Measurements from ENCODE around the gene ELFN2. TPM values are rescaled to one million over a fixed set of nuclear protein-coding genes. Genes with fewer than 3 reads are reported as not detected.

The ELFN2 gene
- total and polyA plus RNA-seq, 4 experiments from 2014 or later: 0.32 to 0.55 TPM; not detected in 2

DNA sequence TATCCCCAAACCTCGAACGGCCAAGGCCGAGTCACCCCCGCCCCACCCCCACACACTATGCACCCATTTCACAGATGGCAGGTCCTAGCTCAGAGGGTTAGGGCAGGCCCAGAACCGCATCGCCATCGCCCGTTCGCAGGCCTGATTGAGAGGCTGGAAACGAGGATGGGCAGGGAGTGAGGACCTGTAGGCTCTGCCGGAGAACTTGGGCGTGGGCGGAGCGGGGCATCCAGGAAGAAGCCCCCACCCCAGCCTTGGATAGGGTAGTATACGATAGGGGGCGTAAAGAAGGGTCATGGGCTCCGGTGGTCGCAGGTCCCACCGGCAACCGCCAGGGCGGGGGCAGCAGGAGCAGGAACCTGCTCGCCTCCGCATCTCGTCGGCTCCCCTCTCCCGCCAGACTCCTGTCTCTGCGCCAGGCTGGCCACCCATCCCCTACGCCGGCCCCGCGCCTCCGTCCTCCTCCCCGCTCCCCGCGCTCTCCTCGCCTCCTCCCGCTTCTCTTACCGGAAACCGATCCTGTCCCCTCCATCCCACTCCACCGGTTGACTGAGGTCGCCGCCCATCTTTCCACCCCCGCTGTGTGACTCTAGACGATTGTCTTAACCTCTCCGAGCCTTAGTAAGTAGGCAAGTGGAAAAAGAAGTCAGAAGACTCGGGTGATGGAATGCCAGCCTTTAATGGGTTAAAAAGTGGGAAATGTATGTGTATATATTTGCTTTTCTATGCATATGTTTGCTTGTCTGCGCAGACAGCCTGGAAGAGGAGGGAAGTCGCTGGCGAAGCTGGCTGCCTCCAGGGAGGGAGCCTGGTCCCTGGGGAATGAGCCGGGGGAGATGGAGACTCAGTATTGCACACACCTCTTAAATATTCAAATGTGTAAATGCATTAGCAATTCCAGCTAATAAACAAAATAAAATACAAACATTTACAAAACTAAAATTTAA is 92.1 kb downstream of the ELFN2 start:
- POLR2A ChIA-PET (ENCODE audit: partially characterized antibody): no interaction called here
- no peaks in the 10 kb centered on the region for H3K9me3 Mint-ChIP-seq
- no peak for DNase-seq
- H3K4me3 Mint-ChIP-seq: peak overlapping the region in 1 of 8 donors; percentile 41
- Histone ChIP-seq H3K36me3 (ENCODE audit: insufficient read depth, low read length) (no peaks in the 10 kb centered on the region), H3K4me3 (ENCODE audit: low read length in 2 of 2) (no peak overlapping the region), H3K27me3 (ENCODE audit: insufficient read depth, low read length) (peaks cover 18% of the 10 kb centered on the region), H3K27ac (ENCODE audit: low read depth, low read length) (no peak overlapping the region), H3K4me1 (ENCODE audit: insufficient read depth, low read length) (peaks cover 11% of the 10 kb centered on the region), H3K9me3 (ENCODE audit: control insufficient read depth in 1 of 2, low read length in 2 of 2) (no peaks in the 10 kb centered on the region)
- CTCF ChIA-PET (ENCODE audit: partially characterized antibody): interaction anchor here (0.8 to 1.0 kb wide), 2 partner anchors 17 to 19 kb away, joined by 3 to 6 read pairs; no protein-coding TSS in a partner anchor
- H3K27me3 Mint-ChIP-seq: peaks cover 27 to 51% of the 10 kb centered on the region in 2 donors
- no peak overlapping the region for H3K27ac Mint-ChIP-seq
- H3K36me3 Mint-ChIP-seq: no peaks in the 10 kb centered on the region
- intact Hi-C loops (cut with micrococcal nuclease): loop anchor here (10.0 kb wide), 1 partner anchor 50 kb away; no protein-coding TSS in a partner anchor
- H3K4me1 Mint-ChIP-seq: peaks cover 3 to 16% (median 5%) of the 10 kb centered on the region in 4 donors

- H3K27me3 ChIP-seq (ENCODE audit: insufficient read depth, low read length): peaks cover 18% of the 10 kb centered on the region
- Mint-ChIP-seq H3K9me3 (no peaks in the 10 kb centered on the region), H3K4me3 (peak overlapping the region in 4 of 8 donors; percentile 34 to 62 (median 52)), H3K27me3 (peaks cover 28 to 52% of the 10 kb centered on the region in 2 donors), H3K4me1 (peaks cover 3 to 16% (median 5%) of the 10 kb centered on the region in 4 donors), H3K36me3 (no peaks in the 10 kb centered on the region), H3K27ac (no peak overlapping the region)
- POLR2A ChIA-PET (ENCODE audit: partially characterized antibody): interaction anchor here (1.5 kb wide), 1 partner anchor 11 kb away, joined by 3 read pairs; no protein-coding TSS in a partner anchor
- H3K9me3 ChIP-seq (ENCODE audit: control insufficient read depth in 1 of 2, low read length in 2 of 2): no peaks in the 10 kb centered on the region
- DNase-seq: no peak
- no peaks in the 10 kb centered on the region for H3K36me3 ChIP-seq (ENCODE audit: insufficient read depth, low read length)
- intact Hi-C loops (cut with micrococcal nuclease): loop anchor here (10.0 kb wide), 1 partner anchor 50 kb away; no protein-coding TSS in a partner anchor
- CTCF ChIA-PET (ENCODE audit: partially characterized antibody): interaction anchor here (0.8 to 2.5 kb wide), 6 partner anchors 16 to 233 kb away, joined by 3 to 7 read pairs (median 5); no protein-coding TSS in a partner anchor
- H3K4me3 ChIP-seq (ENCODE audit: low read length in 2 of 2): no peak overlapping the region
- H3K4me1 ChIP-seq (ENCODE audit: insufficient read depth, low read length): peaks cover 11% of the 10 kb centered on the region
- H3K27ac ChIP-seq (ENCODE audit: low read depth, low read length): no peak overlapping the region
Measured at GRCh38 chr22:37334461-37334858, 92.8 kb downstream of the ELFN2 start.

GRCh38 chr22:37333724-37334460 is 93.4 kb downstream of the ELFN2 start:
- Mint-ChIP-seq H3K4me1 (peaks cover 3 to 16% (median 5%) of the 10 kb centered on the region in 4 donors), H3K36me3 (no peaks in the 10 kb centered on the region), H3K27me3 (peaks cover 26 to 54% of the 10 kb centered on the region in 2 donors), H3K4me3 (peak overlapping the region in 6 of 8 donors; percentile 34 to 62 (median 40)), H3K9me3 (no peaks in the 10 kb centered on the region), H3K27ac (no peak overlapping the region)
- no peak overlapping the region for H3K27ac ChIP-seq (ENCODE audit: low read depth, low read length)
- intact Hi-C loops (cut with micrococcal nuclease): loop anchor here (10.0 kb wide), 1 partner anchor 51 kb away; no protein-coding TSS in a partner anchor
- H3K4me1 ChIP-seq (ENCODE audit: insufficient read depth, low read length): peaks cover 11% of the 10 kb centered on the region
- DNase-seq: no peak
- no peaks in the 10 kb centered on the region for H3K9me3 ChIP-seq (ENCODE audit: control insufficient read depth in 1 of 2, low read length in 2 of 2)
- POLR2A ChIA-PET (ENCODE audit: partially characterized antibody): interaction anchor here (1.5 kb wide), 1 partner anchor 10 kb away, joined by 3 read pairs; no protein-coding TSS in a partner anchor
- no peak overlapping the region for H3K4me3 ChIP-seq (ENCODE audit: low read length in 2 of 2)
- no peaks in the 10 kb centered on the region for H3K36me3 ChIP-seq (ENCODE audit: insufficient read depth, low read length)
- CTCF ChIA-PET (ENCODE audit: partially characterized antibody): interaction anchor here (0.8 to 2.5 kb wide), 6 partner anchors 16 to 233 kb away, joined by 3 to 7 read pairs (median 5); no protein-coding TSS in a partner anchor
- H3K27me3 ChIP-seq (ENCODE audit: insufficient read depth, low read length): peaks cover 18% of the 10 kb centered on the region

GRCh38 chr22:37331856-37332536 is 95.3 kb downstream of the ELFN2 start:
- CTCF ChIA-PET (ENCODE audit: partially characterized antibody): interaction anchor here (1.0 to 2.5 kb wide), 2 partner anchors 14 to 97 kb away, joined by 3 to 7 read pairs; no protein-coding TSS in a partner anchor
- DNase-seq: no peak
- H3K9me3 ChIP-seq (ENCODE audit: control insufficient read depth in 1 of 2, low read length in 2 of 2): no peaks in the 10 kb centered on the region
- H3K27me3 ChIP-seq (ENCODE audit: insufficient read depth, low read length): peaks cover 18% of the 10 kb centered on the region
- intact Hi-C loops (cut with micrococcal nuclease): loop anchor here (10.0 kb wide), 1 partner anchor 53 kb away; no protein-coding TSS in a partner anchor
- no peaks in the 10 kb centered on the region for H3K36me3 ChIP-seq (ENCODE audit: insufficient read depth, low read length)
- H3K4me3 ChIP-seq (ENCODE audit: low read length in 2 of 2): no peak overlapping the region
- no peak overlapping the region for H3K27ac Mint-ChIP-seq
- H3K36me3 Mint-ChIP-seq: no peaks in the 10 kb centered on the region
- H3K4me1 Mint-ChIP-seq: peaks cover 3 to 16% (median 5%) of the 10 kb centered on the region in 4 donors
- H3K27me3 Mint-ChIP-seq: peaks cover 30 to 51% of the 10 kb centered on the region in 2 donors
- H3K4me1 ChIP-seq (ENCODE audit: insufficient read depth, low read length): peaks cover 11% of the 10 kb centered on the region
- POLR2A ChIA-PET (ENCODE audit: partially characterized antibody): no interaction called here
- H3K4me3 Mint-ChIP-seq: no peak overlapping the region
- no peak overlapping the region for H3K27ac ChIP-seq (ENCODE audit: low read depth, low read length)
- no peaks in the 10 kb centered on the region for H3K9me3 Mint-ChIP-seq

DNA sequence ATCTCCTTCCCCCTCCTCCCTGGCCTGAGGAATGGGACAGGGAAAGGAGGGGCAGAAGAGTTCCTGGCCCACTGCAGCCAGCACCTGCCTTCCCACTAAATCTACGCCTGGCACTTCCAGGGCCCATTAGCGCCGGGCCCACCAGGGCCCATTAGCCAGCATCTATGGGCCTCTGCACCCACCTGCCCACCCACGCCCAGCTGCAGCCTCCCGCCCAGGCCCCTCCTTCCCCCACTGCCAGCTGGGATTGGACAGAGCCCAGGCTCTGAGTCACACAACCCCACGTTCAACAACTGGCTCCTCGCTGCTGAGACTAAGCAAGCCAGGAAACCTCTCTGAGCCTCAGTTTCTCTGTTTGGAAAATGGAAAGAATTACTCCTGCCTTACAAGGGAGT is 96.2 kb downstream of the ELFN2 start:
- Histone ChIP-seq H3K27me3 (ENCODE audit: insufficient read depth, low read length) (peaks cover 18% of the 10 kb centered on the region), H3K4me3 (ENCODE audit: low read length in 2 of 2) (no peak overlapping the region), H3K36me3 (ENCODE audit: insufficient read depth, low read length) (no peaks in the 10 kb centered on the region), H3K27ac (ENCODE audit: low read depth, low read length) (no peak overlapping the region), H3K4me1 (ENCODE audit: insufficient read depth, low read length) (peaks cover 11% of the 10 kb centered on the region), H3K9me3 (ENCODE audit: control insufficient read depth in 1 of 2, low read length in 2 of 2) (no peaks in the 10 kb centered on the region)
- ChIA-PET CTCF (ENCODE audit: partially characterized antibody) (no interaction called here), POLR2A (ENCODE audit: partially characterized antibody) (no interaction called here)
- no peak for DNase-seq
- H3K4me3 Mint-ChIP-seq: no peak overlapping the region
- peaks cover 3 to 16% (median 5%) of the 10 kb centered on the region in 4 donors for H3K4me1 Mint-ChIP-seq
- H3K27me3 Mint-ChIP-seq: peaks cover 37 to 49% of the 10 kb centered on the region in 2 donors
- no peaks in the 10 kb centered on the region for H3K36me3 Mint-ChIP-seq
- H3K9me3 Mint-ChIP-seq: peaks cover 0 to 3% (median 0%) of the 10 kb centered on the region in 8 donors
- no peak overlapping the region for H3K27ac Mint-ChIP-seq
- intact Hi-C loops (cut with micrococcal nuclease): loop anchor here (10.0 kb wide), 1 partner anchor 54 kb away; no protein-coding TSS in a partner anchor

GRCh38 chr22:37330200-37331033 is 96.9 kb downstream of the ELFN2 start:
- H3K27ac ChIP-seq (ENCODE audit: low read depth, low read length): no peak overlapping the region
- Mint-ChIP-seq H3K27ac (peak overlapping the region in 2 of 7 donors; percentile 46 to 50), H3K36me3 (no peaks in the 10 kb centered on the region), H3K4me1 (peaks cover 3 to 15% (median 5%) of the 10 kb centered on the region in 4 donors), H3K9me3 (peaks cover 0 to 3% (median 0%) of the 10 kb centered on the region in 8 donors), H3K4me3 (no peak overlapping the region), H3K27me3 (peaks cover 37 to 48% of the 10 kb centered on the region in 2 donors)
- H3K9me3 ChIP-seq (ENCODE audit: control insufficient read depth in 1 of 2, low read length in 2 of 2): no peaks in the 10 kb centered on the region
- H3K4me3 ChIP-seq (ENCODE audit: low read length in 2 of 2): no peak overlapping the region
- no peaks in the 10 kb centered on the region for H3K36me3 ChIP-seq (ENCODE audit: insufficient read depth, low read length)
- H3K27me3 ChIP-seq (ENCODE audit: insufficient read depth, low read length): peaks cover 17% of the 10 kb centered on the region
- ChIA-PET POLR2A (ENCODE audit: partially characterized antibody) (no interaction called here), CTCF (ENCODE audit: partially characterized antibody) (no interaction called here)
- peaks cover 11% of the 10 kb centered on the region for H3K4me1 ChIP-seq (ENCODE audit: insufficient read depth, low read length)
- DNase-seq: peak in 3 of 5 donors; percentile 25 to 58 (median 28)
- intact Hi-C loops (cut with micrococcal nuclease): loop anchor here (10.0 kb wide), 1 partner anchor 54 kb away; no protein-coding TSS in a partner anchor
